Upper lobe of left lung (tissue), 6 donors: ENCODE measurements around the gene AEBP2. TPM values are rescaled to one million over a fixed set of nuclear protein-coding genes. Genes with fewer than 3 reads are reported as not detected.
"Not testable (repeated sequence)": the region's sequence is repeated elsewhere in the genome, so short reads cannot be mapped to it uniquely, and the experiment has no call there.

Experiments used
- ATAC-seq, 2 donors: fragments of 200-7000 bp; cut with Tn5 transposase; one replicate each; pipeline ENCODE4 v1.9.1; 2022; ENCODE audit warnings: mild to moderate bottlenecking in 2 of 2, moderate library complexity in 2 of 2; ENCODE audit not compliant: low FRiP score in 2 of 2
- DNase-seq, 2 donors: peaks; one replicate each; pipeline ENCODE4 v3.0.0-alpha.2; 2019 to 2020
- H3K27ac ChIP-seq, 4 donors: fragments of 200-600 bp; sonication (generic); one replicate each; pipeline ENCODE4 v1.5.1; 2016 to 2019
- H3K27me3 ChIP-seq, 4 donors: fragments of 200-600 bp; sonication (generic); one replicate each; pipeline ENCODE4 v1.5.1; 2017 to 2019
- H3K36me3 ChIP-seq, 4 donors: fragments of 200-600 bp; sonication (generic); one replicate each; pipeline ENCODE4 v1.5.1; 2016 to 2019
- H3K4me1 ChIP-seq, 4 donors: fragments of 200-600 bp; sonication (generic); one replicate each; pipeline ENCODE4 v1.5.1; 2018 to 2019
- H3K4me3 ChIP-seq, 4 donors: fragments of 200-600 bp; sonication (generic); one replicate each; pipeline ENCODE4 v1.5.1; 2017 to 2019; ENCODE audit warnings: mild to moderate bottlenecking in 2 of 4, moderate library complexity in 1 of 4
- H3K9me3 ChIP-seq, 4 donors: fragments of 200-600 bp; sonication (generic); one replicate each; pipeline ENCODE4 v1.5.1; 2018 to 2019
- EP300 ChIP-seq, 4 donors: sonication (generic); formaldehyde crosslinking; IDR thresholded peaks; one replicate each; pipeline ENCODE4 v1.5.1; 2017; ENCODE audit warnings: antibody characterized with exemption in 4 of 4, control low read depth in 2 of 4
- POLR2A ChIP-seq, 4 donors: fragments of 450-650 bp; IDR thresholded peaks; one replicate each; pipeline ENCODE4 v1.5.1; 2016 to 2017; ENCODE audit warnings: antibody characterized with exemption in 4 of 4, mild to moderate bottlenecking in 2 of 4
- POLR2AphosphoS5 ChIP-seq, 2 donors: sonication (generic); formaldehyde crosslinking; IDR thresholded peaks; one replicate each; pipeline ENCODE4 v1.5.1; 2017; ENCODE audit warnings: antibody characterized with exemption in 2 of 2
- WGBS, 2 donors: methylation state at CpG; one replicate each; pipeline ENCODE4 v1.1.5; 2017 to 2018; 5-methylcytosine and 5-hydroxymethylcytosine counted together
- total RNA-seq, 6 donors: library from RNA; depleted of rRNA in 4 of 6; stranded (reverse); fragments of >200 nt in 4 of 6; gene quantifications; one replicate each; pipeline versions ENCODE4 v1.1.0 to v1.2.1, GENCODE V29; 2016 to 2021
- TF ChIP-seq, protein P1 (sequence below), 6 experiments: fragments of 450-650 bp in 4 of 6; fragments of 200-600 bp in 2 of 6; sonication (generic) in 2 of 6; IDR thresholded peaks; one replicate each; pipeline ENCODE4 v1.5.1; 2016 to 2019; ENCODE audit warnings: antibody characterized with exemption in 6 of 6
- donor health status: DM: no; HTN: no; CAD: no; lungs with moderate emphysema.
- donor health status: DM: no; HTN: yes; CAD: no; lungs with severe emphysema.

The AEBP2 gene
- total RNA-seq, result 10 to 100 TPM; 27.7 to 73.9 (median 40.6) TPM

DNA sequence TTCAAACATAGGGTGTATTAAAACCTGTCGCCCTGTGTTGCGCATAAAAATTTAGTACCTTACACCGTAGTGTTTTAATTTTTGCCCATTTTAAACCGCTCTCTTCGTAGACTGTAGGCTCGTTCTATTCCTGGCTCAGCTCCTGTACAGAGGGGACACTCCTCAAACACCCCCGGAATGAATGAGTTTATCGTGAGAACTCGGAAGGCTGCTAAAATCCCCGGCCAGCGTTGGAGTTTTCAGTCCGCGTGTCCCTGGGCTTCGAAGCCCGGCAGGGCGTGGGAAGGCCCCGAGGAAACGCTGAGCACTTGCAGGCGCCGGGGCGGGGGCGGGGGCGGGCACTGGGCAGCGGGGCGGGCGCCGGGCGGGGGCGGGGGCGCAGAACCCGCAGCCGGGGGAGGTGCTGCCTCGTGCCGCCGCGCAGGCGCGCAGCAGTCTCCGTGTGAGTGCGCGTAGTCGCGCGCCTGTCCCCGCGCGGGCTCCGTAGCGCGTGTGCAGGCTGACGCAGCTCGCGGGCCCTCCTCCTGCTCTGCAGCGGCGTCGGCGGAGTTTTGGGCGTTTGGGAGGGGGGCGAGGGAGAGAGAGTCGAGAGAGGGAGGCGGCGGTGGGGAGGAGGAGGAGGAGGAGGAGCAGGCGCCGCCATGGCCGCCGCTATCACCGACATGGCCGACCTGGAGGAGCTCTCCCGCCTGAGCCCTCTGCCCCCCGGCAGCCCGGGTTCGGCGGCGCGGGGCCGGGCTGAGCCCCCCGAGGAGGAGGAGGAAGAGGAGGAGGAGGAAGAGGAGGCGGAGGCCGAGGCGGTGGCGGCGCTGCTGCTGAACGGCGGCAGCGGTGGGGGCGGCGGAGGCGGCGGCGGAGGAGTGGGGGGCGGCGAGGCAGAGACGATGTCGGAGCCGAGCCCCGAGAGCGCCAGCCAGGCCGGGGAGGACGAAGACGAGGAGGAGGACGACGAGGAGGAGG lies at the start of gene AEBP2:
Gene AEBP2 (plus strand): TSS at position 434 of the 960 bp plus-strand sequence. CDS start 208 bp downstream, at position 642.
- Histone ChIP-seq H3K36me3 (peaks cover 0 to 4% (median 0%) of the 10 kb centered on the region in 4 donors), H3K4me1 (peaks cover 11 to 29% (median 21%) of the 10 kb centered on the region in 4 donors), H3K4me3 (peak within 1 kb of the TSS; percentile 79 to 98 (median 91)), H3K9me3 (peaks cover 0 to 5% (median 0%) of the 10 kb centered on the region in 4 donors), H3K27ac (peak within 1 kb of the TSS; percentile 89 to 97 (median 96)), H3K27me3 (no peaks in the 10 kb centered on the region)
- 11 to 16% methylated on average over 36 to 48 of the region's 102 CpGs for WGBS, 2 donors
- TF ChIP-seq POLR2A (IDR thresholded peaks at IDR 0.05), result peak in 3 of 4 donors; percentile 47 to 81 (median 57)
- TF ChIP-seq, protein P1, sequence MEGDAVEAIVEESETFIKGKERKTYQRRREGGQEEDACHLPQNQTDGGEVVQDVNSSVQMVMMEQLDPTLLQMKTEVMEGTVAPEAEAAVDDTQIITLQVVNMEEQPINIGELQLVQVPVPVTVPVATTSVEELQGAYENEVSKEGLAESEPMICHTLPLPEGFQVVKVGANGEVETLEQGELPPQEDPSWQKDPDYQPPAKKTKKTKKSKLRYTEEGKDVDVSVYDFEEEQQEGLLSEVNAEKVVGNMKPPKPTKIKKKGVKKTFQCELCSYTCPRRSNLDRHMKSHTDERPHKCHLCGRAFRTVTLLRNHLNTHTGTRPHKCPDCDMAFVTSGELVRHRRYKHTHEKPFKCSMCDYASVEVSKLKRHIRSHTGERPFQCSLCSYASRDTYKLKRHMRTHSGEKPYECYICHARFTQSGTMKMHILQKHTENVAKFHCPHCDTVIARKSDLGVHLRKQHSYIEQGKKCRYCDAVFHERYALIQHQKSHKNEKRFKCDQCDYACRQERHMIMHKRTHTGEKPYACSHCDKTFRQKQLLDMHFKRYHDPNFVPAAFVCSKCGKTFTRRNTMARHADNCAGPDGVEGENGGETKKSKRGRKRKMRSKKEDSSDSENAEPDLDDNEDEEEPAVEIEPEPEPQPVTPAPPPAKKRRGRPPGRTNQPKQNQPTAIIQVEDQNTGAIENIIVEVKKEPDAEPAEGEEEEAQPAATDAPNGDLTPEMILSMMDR (IDR thresholded peaks at IDR 0.05), result no peak
- peak in 1 of 4 donors; percentile 88 for TF ChIP-seq EP300 (IDR thresholded peaks at IDR 0.05)
- TF ChIP-seq POLR2AphosphoS5 (IDR thresholded peaks at IDR 0.05), result peak; percentile 85 to 93
- ATAC-seq (peak; percentile 98), DNase-seq (peak; percentile 92 to 97)

GRCh38 chr12:19390051-19390598 lies 49.2 kb upstream of the AEBP2 start:
- DNase-seq, result no peak
- no peak for ATAC-seq
- WGBS, 2 donors, result 83 to 87% methylated on average over 3 of the region's 3 CpGs
- Histone ChIP-seq H3K36me3 (no peaks in the 10 kb centered on the region), H3K9me3 (no peaks in the 10 kb centered on the region), H3K4me1 (no peaks in the 10 kb centered on the region), H3K4me3 (no peak overlapping the region), H3K27me3 (no peaks in the 10 kb centered on the region), H3K27ac (no peak overlapping the region)
- TF ChIP-seq EP300 (IDR thresholded peaks at IDR 0.05) (no peak), POLR2A (IDR thresholded peaks at IDR 0.05) (no peak), POLR2AphosphoS5 (IDR thresholded peaks at IDR 0.05) (no peak)
- TF ChIP-seq, protein P1 (IDR thresholded peaks at IDR 0.05), result no peak

GRCh38 chr12:19392644-19393043 lies 46.6 kb upstream of the AEBP2 start:
- 91 to 92% methylated on average over 8 of the region's 8 CpGs for WGBS, 2 donors
- not testable (repeated sequence) for ATAC-seq

DNA sequence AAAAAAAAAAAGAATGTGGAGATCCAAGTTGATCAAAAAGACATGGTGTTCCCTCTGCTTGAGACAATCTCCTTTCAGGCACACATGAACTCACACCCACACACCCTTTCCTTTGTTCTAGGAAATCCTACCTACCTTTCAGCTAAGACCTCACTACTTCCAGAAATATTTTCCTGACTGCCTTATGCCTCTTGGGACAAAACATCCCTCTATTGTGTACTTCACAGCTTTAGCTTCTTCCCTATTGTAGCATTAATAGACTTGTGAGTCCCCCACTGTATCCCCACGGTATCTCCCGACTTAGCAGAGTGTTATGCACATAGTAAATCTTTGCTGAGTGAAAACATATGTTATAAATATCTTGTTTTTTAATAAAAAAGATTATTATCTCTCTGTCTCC lies 44.9 kb upstream of the AEBP2 start:
- DNase-seq, result no peak
- no peak overlapping the region for H3K4me3 ChIP-seq
- TF ChIP-seq, protein P1 (IDR thresholded peaks at IDR 0.05), result no peak
- TF ChIP-seq POLR2AphosphoS5 (IDR thresholded peaks at IDR 0.05), result no peak
- TF ChIP-seq EP300 (IDR thresholded peaks at IDR 0.05), result no peak
- TF ChIP-seq POLR2A (IDR thresholded peaks at IDR 0.05), result no peak
- no peaks in the 10 kb centered on the region for H3K9me3 ChIP-seq
- H3K27me3 ChIP-seq, result no peaks in the 10 kb centered on the region
- H3K36me3 ChIP-seq, result no peaks in the 10 kb centered on the region
- no peaks in the 10 kb centered on the region for H3K4me1 ChIP-seq
- ATAC-seq, result no peak
- 78 to 83% methylated on average over 2 of the region's 2 CpGs for WGBS, 2 donors
- H3K27ac ChIP-seq, result no peak overlapping the region

More at GRCh38 chr12:19392644-19393043, 46.6 kb upstream of the AEBP2 start:
- H3K4me1 ChIP-seq, H3K9me3 ChIP-seq, H3K27me3 ChIP-seq, DNase-seq, H3K4me3 ChIP-seq, H3K36me3 ChIP-seq, H3K27ac ChIP-seq: not testable (repeated sequence)

DNA sequence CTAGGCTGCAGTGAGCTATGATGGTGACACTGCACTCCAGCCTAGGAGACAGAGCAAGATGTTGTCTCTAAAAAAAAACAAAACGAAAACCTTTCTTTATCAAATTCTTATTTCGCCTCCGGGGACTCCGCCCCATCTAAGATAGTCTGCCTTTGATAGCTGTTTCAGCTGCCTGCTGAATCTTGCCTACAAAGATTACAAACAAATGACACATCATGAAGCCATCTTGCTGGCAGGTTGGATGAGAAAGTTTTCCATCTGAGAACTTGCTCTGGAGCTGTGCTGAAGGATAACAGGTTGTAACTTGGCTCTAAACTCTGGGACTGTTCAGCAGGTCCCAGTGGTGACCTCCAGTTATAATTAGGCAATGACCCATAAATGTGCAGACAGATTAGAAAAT lies 41.8 kb upstream of the AEBP2 start:
- Histone ChIP-seq H3K27me3 (no peaks in the 10 kb centered on the region), H3K4me1 (no peaks in the 10 kb centered on the region), H3K9me3 (no peaks in the 10 kb centered on the region), H3K36me3 (no peaks in the 10 kb centered on the region), H3K4me3 (no peak overlapping the region), H3K27ac (no peak overlapping the region)
- WGBS, 2 donors, result 86 to 89% methylated on average over 4 of the region's 4 CpGs
- no peak for ATAC-seq
- TF ChIP-seq, protein P1 (IDR thresholded peaks at IDR 0.05), result no peak
- TF ChIP-seq EP300 (IDR thresholded peaks at IDR 0.05) (no peak), POLR2A (IDR thresholded peaks at IDR 0.05) (no peak), POLR2AphosphoS5 (IDR thresholded peaks at IDR 0.05) (no peak)
- DNase-seq, result no peak
